Activated T-cell treated with anti-CD3 and anti-CD28 coated beads, Interleukin-2, amount 50 U/mL, for 1 hour (primary cell): ENCODE results near the gene TTLL12.
A peak's percentile ranks its signal among the peaks of the same experiment; 100 is the strongest.

Source experiments
- DNase-seq: peaks from one replicate; pipeline ENCODE4 v3.0.0-alpha.2; 2020

The TTLL12 gene

DNA sequence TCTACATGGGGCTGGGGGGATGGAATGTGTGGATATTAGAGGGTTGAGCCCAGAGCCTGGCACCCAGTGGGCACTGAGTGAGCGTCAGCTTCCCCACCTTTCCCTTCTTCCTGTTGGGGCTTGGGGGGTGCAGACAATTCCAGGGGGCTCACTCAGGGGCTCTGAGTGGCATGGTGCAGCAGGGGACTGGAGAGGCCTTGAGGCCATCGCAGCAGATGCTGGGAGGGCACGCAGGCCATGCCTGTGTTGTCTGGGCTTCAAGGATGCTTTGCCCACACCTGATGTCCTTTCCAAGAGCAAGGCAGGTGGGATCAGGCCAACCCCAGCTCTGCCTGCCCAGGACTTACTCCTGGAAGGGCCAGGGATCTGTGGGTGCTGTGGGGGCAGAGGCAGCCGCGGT is 11.2 kb upstream of the TTLL12 start:
- no peak for DNase-seq

GRCh38 chr22:43197271-43197941 is 10.5 kb upstream of the TTLL12 start:
- DNase-seq, result no peak

DNA sequence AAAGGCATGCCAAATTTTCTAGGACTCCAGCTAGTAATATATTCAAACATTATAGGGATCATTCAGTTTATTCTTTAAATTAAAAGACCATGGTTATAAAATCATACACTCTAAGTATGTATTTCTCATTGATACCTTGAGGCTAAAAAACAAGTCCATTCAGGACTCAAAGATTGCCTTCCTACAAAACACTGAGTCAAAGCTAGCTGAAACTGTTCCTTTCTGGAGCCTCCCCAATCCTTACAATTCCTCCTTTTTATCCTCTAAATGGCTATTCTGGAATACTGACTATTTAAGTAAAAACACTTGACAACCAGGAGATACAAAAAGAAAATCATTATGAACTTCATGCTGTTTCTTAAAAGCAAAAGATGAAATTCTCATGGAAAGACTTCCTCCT is 4.9 kb upstream of the TTLL12 start:
- DNase-seq, result no peak

GRCh38 chr22:43188829-43189545 is 2.1 kb upstream of the TTLL12 start:
- DNase-seq, result no peak

DNA sequence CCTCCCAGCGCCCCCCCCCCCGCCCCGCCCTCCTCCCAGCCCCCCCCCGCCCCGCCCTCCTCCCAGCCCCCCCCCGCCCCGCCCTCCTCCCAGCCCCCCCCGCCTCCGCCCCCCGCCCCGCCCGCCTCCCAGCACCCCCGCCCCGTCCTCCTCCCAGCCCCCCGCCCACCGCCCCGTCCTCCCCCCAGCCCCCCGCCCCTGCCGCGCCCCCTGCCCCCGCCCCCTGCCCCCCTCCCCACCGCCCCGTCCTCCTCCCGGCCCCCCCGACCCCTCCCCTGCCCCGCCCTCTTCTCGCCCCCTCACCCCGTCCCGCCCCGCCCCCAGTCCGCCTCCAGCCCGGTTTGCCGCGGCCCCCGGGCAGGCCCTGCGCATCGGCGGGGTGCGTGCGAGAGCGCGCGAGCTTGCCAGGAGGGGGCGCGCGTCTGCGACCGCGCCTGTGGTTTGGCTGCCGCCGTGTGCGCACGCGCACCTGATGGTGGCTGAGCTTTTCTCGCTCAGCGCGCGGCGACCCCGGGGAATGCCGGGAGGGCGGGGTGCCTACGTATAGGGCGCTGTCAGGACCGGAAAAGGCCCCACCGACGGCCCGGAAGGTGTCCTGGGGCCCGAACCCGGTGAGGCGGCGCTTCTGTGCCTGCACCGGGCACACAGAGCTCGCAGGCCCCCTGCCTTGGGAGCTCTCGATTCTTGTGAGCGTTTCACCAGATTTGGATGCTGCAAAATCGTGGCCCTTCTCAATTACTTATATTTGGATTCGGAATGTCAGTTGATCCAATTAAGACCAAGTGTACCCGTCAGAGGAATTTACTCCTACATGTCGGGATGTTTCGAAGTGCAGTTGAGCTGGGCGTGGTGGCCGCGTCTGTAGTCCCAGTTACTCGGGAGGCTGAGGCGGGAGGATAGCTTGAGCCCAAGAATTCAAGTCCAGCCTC is 501 bp upstream of the TTLL12 start:
- DNase-seq, result peak; percentile 97

DNA sequence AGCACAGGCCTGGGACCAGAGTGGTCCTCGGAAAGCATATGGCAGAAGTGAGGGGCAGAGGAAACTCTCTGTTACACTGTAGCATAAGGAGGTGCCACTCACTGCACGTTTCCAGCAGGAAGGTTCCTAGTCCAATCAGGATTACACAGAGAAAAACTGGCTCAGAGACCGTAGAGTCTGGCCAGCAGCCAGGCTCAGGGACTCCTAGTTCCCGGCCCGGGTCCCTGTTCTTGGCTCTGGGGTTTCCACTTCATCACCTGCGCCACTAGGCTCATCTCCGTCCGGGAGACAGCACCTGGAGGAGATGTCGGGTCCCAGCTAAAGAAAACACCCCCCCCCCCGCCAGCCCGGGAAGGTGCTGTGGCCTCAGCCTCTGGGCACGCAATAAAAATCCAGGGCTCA is 1.1 kb downstream of the TTLL12 start:
- DNase-seq, result no peak

DNA sequence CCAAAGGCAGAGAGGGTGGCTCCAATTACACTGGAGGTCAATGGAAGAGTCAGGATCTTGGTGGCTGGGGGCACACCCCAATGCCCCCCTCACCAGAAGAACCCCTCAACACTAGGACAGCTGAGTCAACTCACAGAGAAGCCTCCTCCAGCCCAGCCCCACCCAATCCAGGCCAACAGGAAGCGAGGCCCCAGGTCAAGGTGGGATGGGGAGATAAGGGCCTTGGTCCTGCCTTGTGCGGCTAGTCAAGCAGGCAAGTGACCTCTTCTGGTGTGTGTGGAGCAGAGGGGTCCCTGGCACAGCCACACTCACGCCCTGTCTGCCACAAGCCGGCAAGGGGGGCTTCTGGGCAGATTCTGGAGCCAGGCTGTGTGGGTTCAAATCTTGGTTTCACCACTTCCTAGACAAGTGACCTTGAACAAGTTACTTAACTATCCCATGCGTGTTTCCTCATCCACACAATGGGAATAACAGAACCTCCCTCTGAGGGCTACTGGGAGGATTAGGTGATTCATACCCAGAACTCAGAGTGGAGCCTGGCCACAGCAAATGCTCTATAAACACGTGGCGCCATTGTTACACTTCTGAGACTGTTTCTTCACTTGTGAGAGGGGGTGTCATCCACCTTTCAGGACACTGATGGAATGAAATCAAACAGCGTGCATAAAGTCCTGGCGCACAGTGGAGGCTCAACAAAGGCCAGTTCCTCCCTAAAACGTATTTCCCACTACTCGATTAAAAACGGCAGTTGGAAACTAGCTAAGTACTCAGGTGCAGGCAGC is 3.2 kb downstream of the TTLL12 start:
- DNase-seq, result no peak

DNA sequence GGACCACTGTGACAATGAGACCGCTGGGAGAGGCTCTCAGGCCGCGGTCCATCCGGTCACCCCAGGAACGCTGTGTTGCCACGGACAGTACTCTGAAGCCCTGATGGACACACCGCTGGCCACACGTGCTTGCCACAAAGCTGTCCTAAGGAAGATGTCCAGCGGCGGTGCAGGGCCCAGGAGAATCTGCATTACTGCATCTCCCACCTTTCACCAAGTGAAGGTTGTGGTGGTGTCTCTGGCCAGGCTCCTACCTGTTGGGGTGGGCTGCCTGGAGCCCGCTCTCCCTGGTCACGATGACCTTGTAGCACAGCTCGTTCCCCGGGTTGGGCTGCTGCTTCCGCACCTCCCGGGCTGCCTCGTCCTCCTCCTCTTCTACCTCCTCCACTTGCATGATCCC is 4.2 kb downstream of the TTLL12 start:
- DNase-seq, result no peak

- no peak for DNase-seq
These were observed 4.8 kb downstream of the TTLL12 start for GRCh38 chr22:43182118-43182517.

DNA sequence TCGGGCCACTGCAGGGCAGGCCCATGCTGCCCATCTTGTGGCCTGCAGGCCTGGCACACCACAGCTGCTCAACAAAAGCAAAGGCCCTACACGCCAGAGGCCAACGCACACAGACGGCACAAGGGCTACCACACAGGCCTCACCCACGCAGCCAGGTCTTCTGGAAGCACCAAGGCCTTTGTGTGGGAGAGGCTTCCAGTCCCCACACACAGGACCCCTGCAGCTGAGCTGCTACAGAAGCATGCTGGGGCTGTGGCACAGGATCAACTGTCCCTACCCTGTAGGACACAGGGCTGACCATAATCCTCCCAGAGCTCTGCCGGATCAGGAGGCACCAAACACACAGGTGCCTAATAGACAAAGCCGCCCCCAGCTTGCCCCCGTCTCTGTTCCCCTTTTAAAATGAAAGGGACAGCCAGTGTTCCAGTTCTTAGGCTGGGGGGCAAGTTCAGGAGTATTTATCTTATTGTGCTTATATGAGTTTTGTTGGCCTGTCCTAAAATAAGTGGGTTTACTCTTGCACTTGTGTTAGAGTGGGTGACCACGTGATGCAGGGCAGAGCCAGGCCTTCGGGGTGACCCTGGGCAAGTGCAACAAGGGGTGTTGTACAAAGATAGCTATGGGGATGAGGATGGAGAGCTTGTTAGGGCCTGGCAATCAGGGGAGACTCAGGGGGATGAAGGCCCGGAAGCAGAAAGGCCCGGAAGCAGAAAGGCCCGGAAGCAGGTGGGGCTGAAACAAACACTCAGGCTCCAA is 5.4 kb downstream of the TTLL12 start:
- DNase-seq, result no peak

DNA sequence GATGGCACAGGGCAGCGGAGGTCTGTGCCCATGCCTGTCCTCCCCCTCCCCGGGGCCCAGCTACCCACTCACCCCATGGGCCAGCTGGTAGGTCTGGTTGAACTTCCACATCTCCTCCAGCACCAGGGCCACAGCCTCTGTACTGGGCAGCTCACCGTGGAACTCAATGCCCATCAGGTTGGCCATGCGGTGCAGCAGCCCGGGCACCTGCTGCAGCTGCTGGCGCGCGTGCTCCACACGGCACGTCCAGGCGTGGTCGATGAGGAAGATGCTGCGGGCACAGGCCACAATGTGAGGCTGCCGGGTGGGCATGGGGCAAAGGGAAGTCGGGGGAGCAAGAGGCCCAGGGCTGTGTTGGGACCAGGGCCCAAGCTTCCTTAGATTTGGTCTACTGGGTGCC is 6.3 kb downstream of the TTLL12 start:
- no peak for DNase-seq

DNA sequence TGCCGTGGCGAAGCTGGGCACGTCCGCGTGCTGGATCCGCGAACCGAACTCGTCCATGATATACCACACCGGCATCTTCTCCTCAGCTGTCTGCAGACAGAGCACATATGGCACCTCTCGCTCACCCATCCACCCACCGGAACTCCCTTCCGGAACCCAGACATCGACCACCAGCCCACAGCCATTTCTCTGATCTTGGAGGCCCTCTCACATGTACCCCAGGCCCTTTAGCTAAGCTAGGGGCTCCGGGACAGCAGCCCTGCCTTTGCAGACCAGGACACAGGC is 7.1 kb downstream of the TTLL12 start:
- DNase-seq, result no peak

DNA sequence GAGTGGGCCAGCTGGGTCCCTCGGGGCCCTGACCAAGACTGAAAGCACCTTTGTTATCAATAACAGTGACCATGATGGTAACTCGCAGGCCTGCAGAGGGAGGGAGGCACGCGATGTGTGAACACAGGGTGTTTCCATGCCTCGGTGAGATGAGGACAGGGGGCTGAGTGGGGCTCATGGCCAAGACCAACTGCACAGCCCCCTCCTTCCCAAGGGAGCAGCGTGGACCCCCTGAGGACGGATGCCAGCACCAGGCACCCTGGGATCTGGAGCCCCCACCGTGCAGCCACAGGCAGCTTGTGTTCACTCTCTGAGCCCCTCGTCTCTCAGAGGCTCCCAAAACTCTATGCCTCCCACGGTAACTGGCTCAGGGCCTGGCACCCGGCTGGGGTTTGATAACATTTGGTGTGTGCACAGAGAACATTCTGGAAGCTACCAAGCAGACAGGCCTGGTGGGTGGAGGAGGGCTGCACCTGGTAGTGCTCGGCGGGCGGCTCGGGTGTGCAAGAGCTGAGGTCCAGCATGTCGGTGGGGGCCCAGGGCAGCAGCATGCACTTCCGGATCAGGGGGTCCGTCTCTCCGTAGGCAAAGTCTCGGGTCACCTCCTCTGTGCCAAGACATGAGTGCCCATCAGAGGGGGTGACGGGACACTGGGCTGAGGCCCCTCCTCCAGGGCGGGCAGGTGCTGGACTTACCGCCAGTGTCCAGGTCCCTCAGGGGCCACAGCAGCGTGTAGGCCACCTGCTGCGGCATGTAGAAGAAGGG is 7.6 kb downstream of the TTLL12 start:
- DNase-seq, result no peak

- DNase-seq, result no peak
These were observed 9.5 kb downstream of the TTLL12 start for GRCh38 chr22:43177479-43177878.

GRCh38 chr22:43176090-43176489 is 10.8 kb downstream of the TTLL12 start:
- no peak for DNase-seq

DNA sequence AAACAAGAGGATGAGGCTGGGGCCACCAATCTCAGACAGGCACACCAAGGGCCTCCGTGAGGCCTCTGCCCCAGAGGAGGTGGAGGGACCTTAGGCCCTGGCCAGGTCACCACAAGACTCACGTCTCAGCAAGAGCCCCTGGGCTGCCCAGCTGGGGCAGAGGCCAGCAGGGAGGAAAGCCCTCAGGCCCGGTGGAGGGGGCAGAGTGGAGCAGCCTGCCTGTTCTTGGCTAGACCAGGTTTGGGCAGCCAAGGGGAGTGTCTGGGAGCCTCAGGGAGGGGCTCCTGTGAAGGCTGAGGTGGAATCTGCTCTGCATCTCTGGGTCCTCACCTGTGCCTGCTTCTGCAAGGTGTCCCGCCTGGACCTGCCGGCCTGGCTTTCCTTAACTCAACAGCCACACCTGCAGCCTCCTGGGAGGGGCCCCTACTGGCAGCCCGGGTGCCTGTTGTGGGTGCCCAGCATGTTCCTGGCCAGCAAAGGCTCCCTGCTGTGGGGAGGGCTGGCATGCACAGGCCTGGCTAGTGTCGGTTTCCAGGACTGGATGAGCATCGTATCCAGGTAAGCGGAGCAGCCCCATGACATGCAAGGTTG is 11.9 kb downstream of the TTLL12 start:
- DNase-seq, result no peak

GRCh38 chr22:43173976-43174720 is 12.8 kb downstream of the TTLL12 start:
- no peak for DNase-seq

- DNase-seq, result no peak
These were observed 13.4 kb downstream of the TTLL12 start for GRCh38 chr22:43173566-43173965.

DNA sequence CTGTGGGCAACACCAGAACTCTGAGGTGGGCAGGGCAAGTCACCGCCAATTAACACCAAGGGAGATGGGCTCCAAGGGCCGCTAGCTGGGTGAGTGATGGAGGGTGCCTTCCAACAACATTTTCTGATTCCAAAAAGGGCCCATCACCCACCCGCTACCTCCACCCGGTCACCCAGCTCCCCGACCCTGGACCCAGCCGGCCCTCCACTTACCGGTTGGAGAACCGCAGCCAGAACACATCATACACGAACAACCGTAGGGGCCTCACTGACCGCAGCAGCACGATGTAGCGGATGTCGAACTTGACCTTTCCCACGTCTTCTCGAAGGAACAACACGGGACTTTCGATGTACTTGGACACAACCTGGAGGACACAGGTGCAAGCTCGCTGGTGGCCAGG is 14.7 kb downstream of the TTLL12 start:
- no peak for DNase-seq

- DNase-seq, result no peak
These were observed 15.3 kb downstream of the TTLL12 start for GRCh38 chr22:43171607-43172006.
